NCI-H2107 treated with DMSO at 0.1 percent for 48 hours (cell line): ENCODE data around the gene TNFSF15.

Experiments
- DNase-seq: peaks from one replicate; lab custom pipeline; 2025; ENCODE audit not compliant: unreplicated experiment; lab: John Stamatoyannopoulos, UW

TNFSF15 gene

DNA sequence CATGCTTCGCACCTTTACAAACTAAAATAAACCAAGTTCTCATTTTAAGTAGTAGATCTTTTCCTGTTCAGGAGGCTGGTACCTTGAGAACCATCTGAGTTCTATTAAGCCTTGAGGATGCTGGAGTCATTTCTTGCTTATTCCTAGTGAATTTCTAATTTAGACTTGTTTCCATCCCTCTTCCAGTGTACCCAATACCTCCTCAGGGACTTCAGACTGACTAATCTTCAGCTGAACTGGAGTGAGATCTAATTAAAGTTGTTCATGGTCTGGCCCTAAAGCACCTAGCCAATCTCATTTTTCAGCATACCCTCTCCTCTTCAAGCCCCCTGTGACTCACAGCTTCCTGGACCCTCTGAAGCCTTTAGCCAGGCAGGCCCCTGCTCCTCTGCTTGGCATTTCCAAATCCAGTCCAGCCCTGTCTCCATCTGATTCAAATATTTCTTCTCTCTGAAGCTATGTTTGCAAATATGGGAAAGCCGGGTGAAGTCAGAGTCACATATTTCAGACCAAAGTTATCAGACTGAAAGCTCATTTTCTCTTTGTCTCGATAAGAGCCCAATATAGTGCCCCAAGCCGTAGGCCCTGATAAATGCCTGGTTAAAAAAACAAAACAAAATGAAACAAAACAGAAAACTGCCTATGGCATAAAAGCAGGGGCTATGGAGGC, 19.4 kb upstream of the TNFSF15 start:
- DNase-seq: no peak

DNA sequence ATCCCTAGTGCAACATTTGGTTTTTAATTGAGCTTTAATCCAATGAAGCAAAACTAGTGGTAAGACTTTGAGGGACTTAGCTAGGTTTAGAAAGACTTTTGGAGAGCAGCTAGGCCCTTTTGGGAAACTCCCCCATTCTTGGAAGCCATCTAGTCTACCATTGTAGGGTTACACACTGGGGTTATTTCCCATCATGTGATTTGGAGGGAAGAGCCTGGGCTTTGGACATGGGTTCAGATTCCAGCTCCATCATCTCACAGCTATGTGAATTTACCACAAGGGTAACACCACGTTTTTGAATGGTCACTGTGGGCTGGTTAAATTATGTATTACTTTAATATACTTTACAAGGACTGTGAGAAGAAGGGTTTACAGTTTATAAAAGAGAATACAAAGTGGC, 18.3 kb upstream of the TNFSF15 start:
- no peak for DNase-seq

DNA sequence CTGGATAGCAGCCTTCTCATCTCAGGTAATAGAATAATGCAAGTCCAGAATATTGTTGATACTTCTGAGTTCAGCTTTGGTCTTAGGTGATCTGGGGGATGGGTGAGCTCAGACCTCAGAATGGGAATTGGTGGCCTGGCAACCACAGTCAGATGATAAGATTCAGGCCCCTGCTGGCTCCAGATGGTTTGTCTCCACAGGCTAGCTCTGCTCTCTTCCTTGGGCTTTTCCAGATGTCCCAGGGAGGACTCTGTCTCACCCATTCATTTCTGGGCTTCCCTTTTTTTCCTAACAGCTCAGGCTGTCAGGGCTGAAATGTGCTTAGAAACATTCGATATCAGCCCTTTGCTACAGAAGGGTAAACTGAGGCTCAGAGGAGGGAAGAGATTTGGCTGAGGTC, 17.6 kb upstream of the TNFSF15 start:
- no peak for DNase-seq

DNA sequence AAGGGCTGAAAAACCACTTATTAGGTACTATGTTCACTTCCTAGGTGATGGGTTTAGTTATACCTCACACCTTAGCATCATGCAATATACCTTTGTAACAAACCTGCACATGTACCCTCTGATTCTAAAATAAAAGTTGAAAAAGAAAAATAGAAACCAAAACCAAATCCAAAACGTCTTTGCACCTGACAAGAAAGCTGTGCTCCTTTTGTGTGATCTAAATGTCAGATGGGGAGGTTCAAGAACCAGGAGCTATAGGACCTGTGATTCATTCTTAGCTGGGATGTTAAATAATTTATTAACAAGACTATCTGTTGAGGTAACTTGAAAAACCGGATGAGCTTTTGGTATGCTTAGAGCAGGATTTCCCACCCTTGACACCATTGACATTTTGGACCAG, 16.9 kb upstream of the TNFSF15 start:
- DNase-seq: no peak

DNA sequence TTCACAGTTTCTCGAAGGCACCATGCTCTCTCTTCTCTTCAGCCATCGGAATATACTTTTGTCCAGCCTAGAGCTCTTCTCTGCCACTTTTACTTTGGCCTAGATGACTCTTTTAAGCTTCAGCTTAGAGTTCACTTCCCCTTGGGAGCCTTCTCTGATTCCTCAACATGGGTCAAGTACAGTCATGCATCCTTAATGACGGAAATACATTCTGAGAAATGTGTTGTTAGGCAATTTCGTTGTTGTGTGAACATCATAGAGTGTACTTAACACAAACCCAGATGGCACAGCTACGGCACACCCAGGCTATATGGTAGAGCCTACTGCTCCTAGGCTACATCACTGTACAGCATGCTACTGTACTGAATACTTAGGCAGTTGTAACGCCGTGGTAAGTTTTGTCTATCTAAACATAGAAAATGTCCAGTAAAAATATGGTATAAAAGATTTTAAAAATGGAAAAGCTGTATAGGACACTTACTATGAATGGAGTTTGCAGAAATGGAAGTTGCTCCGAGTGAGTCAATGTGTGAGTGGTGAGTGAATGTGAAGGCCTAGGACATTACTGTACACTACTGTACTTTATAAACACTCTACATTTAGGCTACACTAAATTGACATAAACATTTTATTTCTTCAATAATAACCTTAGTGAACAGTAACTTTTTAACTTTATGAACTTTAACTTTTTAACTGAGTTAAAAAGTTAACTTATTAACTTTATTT, 15.1 kb upstream of the TNFSF15 start:
- DNase-seq: no peak

DNA sequence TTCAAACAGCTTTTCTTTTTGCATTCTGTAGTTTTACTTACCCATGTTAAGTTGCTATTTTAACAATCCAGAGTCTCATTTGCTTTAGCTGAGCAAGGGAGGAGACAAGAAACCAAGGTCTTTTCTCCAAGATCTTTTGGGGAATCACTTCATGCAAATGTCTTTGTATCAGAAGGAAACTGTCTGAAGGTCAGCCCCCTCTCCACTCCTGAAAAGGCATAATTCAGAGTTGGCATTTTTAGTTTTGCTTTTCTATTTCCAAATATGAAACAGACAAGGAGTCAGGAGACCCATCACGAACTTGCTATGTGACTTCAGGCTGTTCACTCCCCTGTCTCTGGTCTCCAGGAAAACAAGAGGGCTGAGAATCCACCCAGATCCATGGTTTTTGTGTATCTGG, 12.3 kb upstream of the TNFSF15 start:
- DNase-seq: no peak

DNA sequence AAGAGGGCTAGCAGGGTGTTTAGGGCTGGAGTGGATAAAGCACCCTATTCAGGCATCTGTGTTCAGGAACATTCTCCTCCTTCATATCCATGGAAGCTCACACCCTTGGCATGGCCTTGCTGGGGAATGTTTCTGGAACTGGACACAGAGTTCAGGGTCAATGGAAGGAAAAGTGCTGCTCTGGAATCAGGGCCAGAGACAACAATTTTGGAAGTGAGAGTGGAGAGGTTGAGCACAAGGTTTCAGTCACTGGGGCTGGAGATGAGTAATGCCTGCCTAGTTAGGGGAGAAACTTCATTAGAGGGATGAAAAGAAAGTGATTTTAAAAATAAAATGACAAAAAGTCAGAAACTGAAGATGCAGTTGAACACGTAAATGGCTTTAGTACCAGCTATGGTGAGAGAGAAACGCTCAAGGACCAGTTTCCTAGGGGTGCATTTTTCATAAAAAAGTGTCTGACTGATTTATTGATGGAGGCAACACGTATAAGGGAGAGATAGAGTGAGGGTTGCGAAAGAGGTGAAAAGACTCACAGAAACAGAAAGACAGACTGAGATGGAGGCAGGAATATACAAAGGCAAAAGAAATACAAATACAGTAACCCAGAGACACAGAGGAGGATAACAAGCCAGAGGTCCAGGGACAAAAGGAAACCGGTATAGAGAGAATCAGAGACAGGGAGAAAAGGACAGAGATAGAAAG, 8.0 kb upstream of the TNFSF15 start:
- no peak for DNase-seq

DNA sequence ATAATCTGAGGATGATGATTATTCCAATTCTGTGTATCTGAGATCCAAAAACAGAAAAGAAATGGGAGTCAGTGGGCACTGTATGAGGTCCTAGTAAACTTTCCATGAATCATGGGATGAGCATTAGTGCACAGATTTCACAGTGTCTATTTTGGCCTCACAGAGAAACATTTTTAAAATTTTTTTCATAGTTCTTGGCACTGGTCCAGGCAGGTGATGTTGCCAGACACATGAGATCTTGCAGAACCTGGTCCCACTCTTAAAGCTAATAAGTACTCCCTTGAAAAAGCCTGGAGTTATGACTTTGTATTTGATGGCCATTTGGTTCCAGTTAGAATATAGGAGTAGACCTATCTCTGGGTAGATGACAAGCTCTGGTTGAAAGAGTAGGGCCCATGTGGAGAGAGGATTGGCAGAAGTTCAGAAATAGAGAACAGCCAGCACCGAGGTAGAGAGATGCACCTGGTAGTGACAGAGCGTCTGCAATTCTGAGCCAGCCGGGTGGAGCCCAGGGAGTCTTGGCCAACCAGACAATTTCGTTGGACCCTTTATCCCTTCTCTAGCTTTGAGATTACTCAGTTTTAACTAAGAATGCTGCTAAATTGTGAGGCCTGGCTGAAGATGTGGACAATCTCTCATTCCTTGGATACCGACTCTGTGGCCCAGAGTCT, 6.3 kb upstream of the TNFSF15 start:
- no peak for DNase-seq

DNA sequence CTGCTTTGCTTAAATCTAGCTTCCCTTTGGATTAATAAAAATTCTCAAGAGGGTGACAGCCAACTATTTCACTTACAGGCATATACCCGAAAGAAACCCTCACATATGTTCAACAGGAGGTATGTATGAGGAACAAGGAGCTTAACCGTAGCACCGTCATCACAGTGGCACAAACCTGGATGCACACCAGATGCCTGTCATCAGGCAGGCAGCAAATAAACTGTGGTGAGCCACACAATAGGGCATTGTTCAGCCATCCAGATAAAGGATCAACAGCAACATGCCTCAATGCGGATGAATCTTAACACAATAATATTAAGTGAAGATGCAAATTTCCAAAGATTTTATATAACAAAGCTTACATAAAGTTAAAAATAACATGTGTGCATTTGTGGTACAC, 5.5 kb upstream of the TNFSF15 start:
- no peak for DNase-seq

DNA sequence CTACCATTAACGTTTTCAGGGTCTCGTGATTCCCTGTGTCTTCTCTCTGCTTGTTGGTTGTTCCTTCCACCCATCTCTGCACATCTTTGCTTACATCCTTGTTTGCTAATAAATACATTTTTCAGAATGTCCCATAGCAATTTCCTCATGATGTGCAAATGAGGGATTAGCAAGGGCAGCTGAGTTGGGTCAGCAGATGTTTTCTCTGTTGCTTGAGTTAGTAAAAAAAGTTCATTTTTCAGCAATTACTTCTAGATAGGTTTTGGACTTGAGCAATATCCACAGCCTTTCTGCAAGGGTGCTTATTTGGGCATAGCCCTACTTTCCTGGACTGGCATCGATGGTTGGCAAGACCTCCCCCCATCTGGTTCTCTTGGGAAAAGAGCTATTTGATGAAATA, 4.8 kb upstream of the TNFSF15 start:
- no peak for DNase-seq

DNA sequence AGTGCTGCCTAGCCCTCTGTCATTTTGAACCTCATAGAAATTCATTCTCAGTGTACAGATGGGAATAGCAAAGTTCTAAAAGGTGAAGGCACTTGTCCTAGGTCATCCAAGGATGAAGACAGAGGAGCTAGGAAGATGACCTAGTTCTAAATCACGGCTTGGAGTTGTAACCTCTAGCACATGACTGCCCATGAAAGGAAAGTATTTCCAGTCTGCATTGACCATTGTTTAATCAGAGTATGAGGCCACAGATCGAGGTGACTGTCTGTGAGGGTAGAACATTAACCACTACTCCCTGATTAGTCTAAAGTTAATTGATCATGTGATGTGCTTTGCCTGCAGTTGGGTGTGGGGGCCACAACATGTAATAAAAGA, 674 bp upstream of the TNFSF15 start:
- DNase-seq: no peak

DNA sequence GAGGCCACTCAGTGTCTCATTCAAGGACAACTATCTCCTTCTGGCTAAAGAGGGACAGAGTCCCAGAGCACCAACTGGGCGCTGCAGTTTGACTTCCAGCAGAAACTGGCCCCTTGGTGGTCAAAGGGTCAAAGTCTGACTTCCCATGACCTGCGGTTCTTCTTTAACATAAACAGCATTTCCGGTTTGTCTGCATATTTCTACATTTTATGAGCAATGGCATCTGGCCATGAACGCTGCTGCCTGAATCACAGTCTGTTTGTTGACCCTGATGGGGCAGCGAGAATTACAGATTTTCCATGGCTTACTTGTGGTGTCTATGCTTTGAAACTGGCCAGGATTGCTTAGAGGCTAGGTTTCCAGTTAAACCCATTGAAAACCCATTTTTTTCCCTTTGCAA, 1.3 kb downstream of the TNFSF15 start:
- DNase-seq: no peak

DNA sequence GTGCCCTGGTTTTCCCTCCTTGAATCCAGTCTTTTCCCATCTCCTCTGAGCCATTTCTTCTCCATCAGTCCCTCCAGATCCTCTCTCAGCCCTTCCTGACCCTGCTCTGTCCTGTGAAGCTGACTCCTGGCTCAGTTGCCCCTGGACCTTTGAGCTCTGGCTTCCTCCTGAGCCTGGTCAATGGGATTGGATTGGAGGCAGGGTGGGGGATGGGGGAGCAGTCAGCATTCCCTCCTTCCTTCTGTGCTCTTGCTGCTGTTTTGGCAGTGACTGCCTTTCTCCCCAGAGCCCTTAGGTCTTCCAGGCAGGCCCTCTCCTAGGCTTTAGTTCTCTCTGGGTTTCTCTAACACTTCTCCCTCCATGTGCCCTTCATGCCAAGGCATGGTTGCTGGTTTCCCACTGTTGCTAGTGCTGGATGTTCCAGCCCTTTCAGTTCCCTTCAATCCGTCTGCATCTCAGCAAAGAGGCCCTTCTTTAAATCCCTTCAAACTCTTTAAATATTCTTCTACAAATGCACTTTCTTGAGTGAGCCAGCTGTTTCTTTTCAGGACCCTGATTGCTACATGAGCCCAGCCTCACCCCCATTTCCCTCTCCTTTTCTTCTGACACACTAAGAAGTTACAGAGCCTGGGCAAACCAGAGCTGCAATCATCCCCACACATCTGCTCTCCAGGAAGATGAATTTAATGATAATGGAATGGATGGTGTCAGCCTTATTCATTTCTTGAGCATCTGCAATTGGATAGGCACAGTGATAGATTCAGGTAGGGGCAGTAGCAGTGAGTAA, 2.2 kb downstream of the TNFSF15 start:
- no peak for DNase-seq

DNA sequence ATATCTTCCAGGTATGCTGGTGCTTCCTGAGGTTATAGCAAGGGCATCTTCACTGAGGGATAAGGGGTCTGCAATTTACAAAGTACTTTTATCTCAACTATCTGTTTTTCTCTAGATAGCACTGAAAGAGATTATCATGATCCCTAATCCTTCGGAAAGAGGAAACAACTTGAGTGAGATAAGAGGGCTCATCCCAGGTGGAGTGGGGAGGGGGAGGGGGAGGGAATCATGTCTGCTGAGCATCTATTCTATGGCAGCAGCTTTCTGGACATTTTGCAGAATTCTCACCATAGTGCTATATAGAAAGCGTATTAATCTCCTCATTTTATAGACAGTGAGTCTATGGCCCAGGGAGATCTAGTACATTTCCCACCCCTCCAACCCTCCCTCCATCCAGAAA, 5.9 kb downstream of the TNFSF15 start:
- no peak for DNase-seq

DNA sequence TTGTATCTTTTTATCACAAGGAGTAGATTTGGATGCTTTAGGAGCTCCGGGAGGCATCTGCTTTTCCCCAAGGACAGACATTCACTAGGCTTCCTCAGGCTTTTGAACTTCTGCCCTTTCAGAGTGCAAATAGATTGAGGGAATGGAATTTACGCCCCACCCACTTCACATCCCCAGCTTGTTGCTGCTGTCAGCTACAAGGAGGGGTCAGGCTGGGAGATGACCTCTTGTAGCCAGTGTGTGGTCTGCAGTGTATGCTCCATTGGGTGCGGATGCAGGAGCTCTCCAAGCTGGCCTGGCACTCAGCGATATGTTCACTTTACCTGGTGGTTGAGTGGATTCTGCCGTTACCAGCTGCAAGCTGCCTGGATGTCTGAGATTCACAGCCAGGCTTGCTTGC, 6.4 kb downstream of the TNFSF15 start:
- no peak for DNase-seq

DNA sequence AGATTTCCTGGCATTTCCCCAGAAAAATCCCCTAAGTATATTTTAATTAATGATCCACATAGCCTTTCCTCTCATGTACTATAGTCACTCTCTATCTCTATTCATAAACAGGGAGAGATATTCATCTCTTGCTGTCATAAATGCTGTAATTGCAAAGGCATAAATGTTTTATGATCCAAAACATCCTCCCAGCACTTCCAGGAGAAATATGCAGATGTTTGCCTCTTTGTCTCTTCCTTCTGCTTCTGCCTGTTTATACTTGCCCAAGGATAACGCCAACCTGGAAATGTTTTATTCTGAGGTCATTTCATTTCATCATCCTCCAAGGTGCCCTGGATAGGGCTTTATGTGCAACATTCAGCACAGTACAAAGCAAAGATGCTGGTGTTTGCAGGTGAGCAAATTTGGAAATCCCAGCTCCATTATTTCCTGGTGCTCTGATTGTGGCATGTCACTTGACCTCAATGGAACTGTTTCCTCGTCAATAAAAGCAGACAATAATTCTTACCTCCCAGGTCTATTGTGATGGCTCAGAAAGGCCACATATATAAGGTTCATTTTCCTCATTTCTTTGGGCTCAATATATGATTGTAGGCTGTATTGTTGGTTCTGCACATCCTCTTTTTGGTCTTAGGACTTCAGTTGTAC, 6.9 kb downstream of the TNFSF15 start:
- no peak for DNase-seq

DNA sequence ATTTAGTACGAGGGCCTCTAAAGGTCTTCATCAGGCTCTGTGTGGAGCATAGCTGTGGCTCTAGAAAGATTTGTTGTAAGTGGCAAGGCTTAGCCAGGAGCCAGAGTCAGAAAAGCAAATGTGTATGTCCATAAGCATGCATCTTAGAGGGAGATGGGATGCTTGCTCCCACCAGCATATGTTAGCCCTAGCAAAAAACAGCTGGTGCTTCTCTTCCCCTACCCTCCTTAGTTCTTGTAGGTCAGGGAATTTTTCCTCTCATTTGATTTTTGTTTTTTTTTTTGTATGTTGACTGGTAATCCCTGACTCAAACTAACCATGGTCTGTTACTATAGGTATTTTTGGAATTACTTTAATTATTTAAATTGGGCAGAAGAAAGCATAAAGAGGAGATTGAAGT, 7.7 kb downstream of the TNFSF15 start:
- DNase-seq: no peak

DNA sequence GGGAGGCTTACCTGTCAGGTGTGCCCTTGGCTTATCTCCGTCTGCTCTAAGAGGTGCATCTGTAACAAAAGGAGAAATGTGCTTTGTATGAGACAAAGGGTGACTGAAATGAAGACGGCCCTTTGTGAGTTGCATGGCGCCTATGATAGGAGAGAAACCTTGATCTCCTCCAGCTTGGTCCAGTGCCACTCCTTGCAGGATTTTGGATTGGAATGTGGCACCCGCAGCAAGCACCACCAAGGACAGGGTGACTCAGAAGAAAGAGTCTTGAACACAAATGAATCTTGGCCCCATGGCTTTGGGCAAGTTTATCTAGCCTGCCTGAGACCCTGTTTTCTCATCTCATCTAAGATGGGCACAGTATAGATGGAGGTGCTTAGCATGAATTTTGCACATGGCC, 13.4 kb downstream of the TNFSF15 start:
- DNase-seq: no peak

DNA sequence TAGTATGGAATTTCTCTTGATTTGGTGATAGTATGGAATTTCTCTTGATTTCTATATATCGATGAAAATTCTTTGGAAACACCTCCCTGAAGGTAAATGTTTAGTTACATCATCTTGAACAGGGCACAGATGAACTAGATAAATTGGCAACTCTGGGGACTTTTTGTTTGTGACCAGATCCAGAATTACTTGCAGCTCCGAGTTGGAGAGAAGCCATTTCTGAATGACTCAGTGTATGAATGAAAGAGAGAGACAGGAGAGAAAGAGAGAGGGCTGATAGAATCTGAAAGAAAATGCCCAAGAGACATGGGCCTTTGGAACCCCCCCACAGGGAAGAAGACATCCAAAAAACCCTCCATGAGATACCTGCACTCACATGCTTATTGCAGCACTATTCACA, 14.1 kb downstream of the TNFSF15 start:
- no peak for DNase-seq

DNA sequence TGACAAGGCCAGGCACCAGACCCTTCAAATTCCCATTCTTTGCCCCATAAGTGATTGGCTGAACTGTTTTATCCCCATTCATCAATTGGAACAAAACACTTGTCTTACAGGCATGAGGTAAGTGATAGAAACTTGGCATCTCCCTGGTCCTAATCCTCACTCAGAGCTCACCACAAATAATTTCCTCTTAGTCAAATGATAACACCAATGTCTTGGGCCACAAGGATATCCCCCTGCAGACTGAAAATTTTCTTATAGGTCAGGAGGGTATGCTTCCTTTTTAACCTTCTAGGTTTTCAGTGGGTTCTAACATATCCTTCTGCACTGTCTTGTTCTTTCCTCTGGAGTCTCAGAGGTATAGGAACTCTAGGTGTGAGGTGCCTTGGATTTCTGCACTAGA, 14.5 kb downstream of the TNFSF15 start:
- DNase-seq: no peak

DNA sequence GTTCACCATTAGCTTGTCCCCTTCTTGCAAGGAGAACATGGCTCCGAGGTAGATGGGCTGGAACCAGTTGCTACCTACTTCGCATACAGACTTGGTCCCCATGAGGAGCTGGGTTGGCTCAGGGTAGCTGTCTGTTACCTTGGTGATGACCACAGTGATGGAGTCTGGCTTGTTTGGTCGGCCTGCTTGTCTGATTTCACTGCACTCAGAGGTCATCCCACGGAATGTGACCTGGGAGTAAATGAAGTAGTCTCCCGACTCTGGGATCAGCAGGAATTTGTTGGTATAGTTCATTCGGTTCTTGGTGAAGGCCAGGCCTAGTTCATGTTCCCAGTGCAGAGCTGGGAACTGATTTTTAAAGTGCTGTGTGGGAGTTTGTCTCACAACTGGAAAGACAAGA, 15.3 kb downstream of the TNFSF15 start:
- no peak for DNase-seq
